GM19455 (cell line): ENCODE measurements around the gene CANT1.

ENCODE experiments used
- ATAC-seq: cut with Tn5 transposase; IDR thresholded peaks from one replicate; pipeline ENCODE4 v1.9.1; 2021; ENCODE audit not compliant: unreplicated experiment

CANT1 gene

GRCh38 chr17:79011451-79012147 lies 2.0 kb upstream of the CANT1 start:
- ATAC-seq = no peak

- no peak for ATAC-seq
Observed at GRCh38 chr17:79010304-79010646, 711 bp upstream of the CANT1 start.

GRCh38 chr17:79008666-79009387 lies 737 bp downstream of the CANT1 start:
- ATAC-seq = no peak

- ATAC-seq = no peak
Observed at GRCh38 chr17:79007504-79008381, 1.8 kb downstream of the CANT1 start.

- ATAC-seq = no peak
Observed at GRCh38 chr17:79006794-79007503, 2.6 kb downstream of the CANT1 start.

- no peak for ATAC-seq
Observed at GRCh38 chr17:79006046-79006445, 3.5 kb downstream of the CANT1 start.

GRCh38 chr17:79005063-79005861 lies 4.3 kb downstream of the CANT1 start:
- no peak for ATAC-seq

GRCh38 chr17:79003661-79004411 lies 5.7 kb downstream of the CANT1 start:
- ATAC-seq = no peak

- no peak for ATAC-seq
Observed at GRCh38 chr17:79002796-79003593, 6.6 kb downstream of the CANT1 start.

GRCh38 chr17:79002291-79002690 lies 7.3 kb downstream of the CANT1 start:
- no peak for ATAC-seq

GRCh38 chr17:79001190-79002020 lies 8.2 kb downstream of the CANT1 start:
- ATAC-seq = no peak

GRCh38 chr17:79000396-79001189 lies 9.0 kb downstream of the CANT1 start:
- no peak for ATAC-seq

GRCh38 chr17:78999947-79000395 lies 9.6 kb downstream of the CANT1 start:
- no peak for ATAC-seq

- no peak for ATAC-seq
Observed at GRCh38 chr17:78999056-78999768, 10.4 kb downstream of the CANT1 start.

GRCh38 chr17:78998311-78999055 lies 11.1 kb downstream of the CANT1 start:
- no peak for ATAC-seq

GRCh38 chr17:78997881-78998280 lies 11.7 kb downstream of the CANT1 start:
- ATAC-seq = no peak
